GM12878 (cell line): ENCODE data around the gene PDZD2. TPM values are rescaled to one million over a fixed set of nuclear protein-coding genes. Genes with fewer than 3 reads are reported as not detected.

ENCODE experiments used
- ATAC-seq: fragments of 200-7000 bp; cut with Tn5 transposase; 3 replicates; pipeline ENCODE4 v1.9.1; 2020; ENCODE audit warnings: mild to moderate bottlenecking, moderate library complexity
- BruUV-seq: library from RNA; stranded (reverse); fragments of 400-500 nt; replicated peaks from 2 replicates; lab custom pipeline; 2021; lab: Mats Ljungman, UMichigan
- CTCF ChIA-PET: fragments of 300-600 bp; sonication (Branson Sonifier 250); formaldehyde crosslinking; extraction: SDS; loops from one replicate; lab custom pipeline; 2021; ENCODE audit warnings: inconsistent platforms; lab: Yijun Ruan, JAX
- POLR2A ChIA-PET: fragments of 350-600 bp; formaldehyde crosslinking; extraction: SDS; loops from one replicate; lab custom pipeline; 2021; ENCODE audit warnings: inconsistent platforms; lab: Charles Lee
- RAD21 ChIA-PET: fragments of 300-600 bp; sonication (Branson Sonifier 250); formaldehyde crosslinking; loops from one replicate; lab custom pipeline; 2023; ENCODE audit warnings: antibody characterized with exemption; ENCODE audit not compliant: unreplicated experiment; lab: Charles Lee
- SMC1A ChIA-PET: fragments of 300-600 bp; sonication (Branson Sonifier 250); formaldehyde crosslinking; loops from one replicate; lab custom pipeline; 2023; ENCODE audit not compliant: unreplicated experiment, uncharacterized antibody; lab: Charles Lee
- DNase-seq: peaks from one replicate; pipeline ENCODE4 v3.0.0-alpha.2; 2011; ENCODE audit warnings: low read depth, low spot score
- FAIRE-seq: peaks from 3 replicates; lab custom pipeline; 2011; peaks lifted over from hg19 to GRCh38; lab: Jason Lieb, UNC
- H2AFZ ChIP-seq: 2 replicates; pipeline ENCODE4 v1.6.0; 2011; ENCODE audit warnings: low read depth, low read length, control low read depth; ENCODE audit not compliant: control insufficient read depth
- H3K27ac ChIP-seq: 2 replicates; pipeline ENCODE4 v1.5.1; 2011; ENCODE audit warnings: control low read depth; ENCODE audit not compliant: control insufficient read depth, insufficient read depth
- H3K27me3 ChIP-seq, 2 experiments: replicated peaks in 1 of 2; 2 replicates each; pipeline versions ENCODE4 v1.6.0 to v1.6.1; 2011; ENCODE audit warnings: low read length in 1 of 2; ENCODE audit not compliant: control insufficient read depth in 2 of 2, insufficient read depth in 2 of 2
- H3K36me3 ChIP-seq, 2 experiments: 2 replicates each; pipeline ENCODE4 v1.5.1; 2011; ENCODE audit warnings: low read length in 1 of 2; ENCODE audit not compliant: control insufficient read depth in 2 of 2, insufficient read depth in 2 of 2
- H3K4me1 ChIP-seq: 2 replicates; pipeline ENCODE4 v1.6.1; 2011; ENCODE audit warnings: mild to moderate bottlenecking, low read length, moderate library complexity, mixed read lengths; ENCODE audit not compliant: control insufficient read depth, insufficient read depth
- H3K4me2 ChIP-seq: 2 replicates; pipeline ENCODE4 v1.6.0; 2011; ENCODE audit warnings: control low read depth; ENCODE audit not compliant: control insufficient read depth, insufficient read depth
- H3K4me3 ChIP-seq: fragments of 200-600 bp; sonication (generic); 2 replicates; pipeline ENCODE4 v1.5.1; 2016
- H3K79me2 ChIP-seq: 2 replicates; pipeline ENCODE4 v1.6.0; 2011; ENCODE audit warnings: low read length; ENCODE audit not compliant: control insufficient read depth, insufficient read depth
- H3K9ac ChIP-seq: 2 replicates; pipeline ENCODE4 v1.8.0; 2011; ENCODE audit warnings: low read length, control low read depth, mixed read lengths; ENCODE audit not compliant: control insufficient read depth, insufficient read depth
- H3K9me3 ChIP-seq: replicated peaks from 3 replicates; pipeline ENCODE4 v1.5.1; 2011; ENCODE audit warnings: mild to moderate bottlenecking, low read length; ENCODE audit not compliant: control insufficient read depth, insufficient read depth
- H4K20me1 ChIP-seq: 2 replicates; pipeline ENCODE4 v1.6.0; 2011; ENCODE audit not compliant: control insufficient read depth, insufficient read depth
- BRCA1 ChIP-seq: IDR thresholded peaks from 2 replicates; pipeline ENCODE4 v1.6.1; 2011; ENCODE audit warnings: low read depth, low read length, improper control_type of control experiment
- CEBPB ChIP-seq, 2 experiments: fragments of 150-350 bp in 1 of 2; IDR thresholded peaks; 2 replicates each; pipeline ENCODE4 v1.6.1; 2012 to 2014; ENCODE audit warnings: low read depth in 2 of 2, low read length in 2 of 2, borderline replicate concordance in 1 of 2, inconsistent platforms in 1 of 2
- CREM ChIP-seq: IDR thresholded peaks from 2 replicates; pipeline ENCODE4 v1.6.1; 2014; ENCODE audit warnings: antibody characterized with exemption, low read depth
- EED ChIP-seq: sonication (generic); IDR thresholded peaks from 2 replicates; pipeline ENCODE4 v1.6.1; 2016; ENCODE audit warnings: antibody characterized with exemption, low read depth
- FOXM1 ChIP-seq: IDR thresholded peaks from 2 replicates; pipeline ENCODE4 v1.6.1; 2012; ENCODE audit warnings: low read depth, mild to moderate bottlenecking, inconsistent platforms, low read length, moderate library complexity
- GATAD2B ChIP-seq: fragments of 450-650 bp; conservative IDR thresholded peaks from 2 replicates; pipeline ENCODE4 v1.6.1; 2017; ENCODE audit warnings: low read depth, mild to moderate bottlenecking, moderate library complexity
- IKZF2 ChIP-seq, 2 experiments: fragments of 450-650 bp; IDR thresholded peaks; 2 replicates each; pipeline ENCODE4 v1.6.1; 2017; ENCODE audit warnings: mild to moderate bottlenecking in 2 of 2, moderate library complexity in 2 of 2
- IRF4 ChIP-seq: IDR thresholded peaks from 2 replicates; pipeline ENCODE4 v1.6.1; 2011; ENCODE audit warnings: low read depth, low read length
- MYB ChIP-seq: fragments of 150-350 bp; IDR thresholded peaks from 2 replicates; pipeline ENCODE4 v1.6.1; 2014; ENCODE audit warnings: mild to moderate bottlenecking, low read depth, low read length, borderline replicate concordance
- NFYA ChIP-seq: IDR thresholded peaks from 2 replicates; pipeline ENCODE4 v1.6.1; 2011; ENCODE audit warnings: low read depth, mild to moderate bottlenecking, low read length, improper control_type of control experiment, borderline replicate concordance
- NR2F1 ChIP-seq: fragments of 450-650 bp; conservative IDR thresholded peaks from 2 replicates; pipeline ENCODE4 v1.6.1; 2017; ENCODE audit warnings: mild to moderate bottlenecking
- SIN3A ChIP-seq: IDR thresholded peaks from 2 replicates; pipeline ENCODE4 v1.6.1; 2012; ENCODE audit warnings: low read depth, low read length, improper control_type of control experiment
- SMAD5 ChIP-seq: IDR thresholded peaks from 2 replicates; pipeline ENCODE4 v1.6.1; 2016; ENCODE audit warnings: antibody characterized with exemption, low read depth
- SREBF1 ChIP-seq: IDR thresholded peaks from 2 replicates; pipeline ENCODE4 v1.6.1; 2012; ENCODE audit warnings: mild to moderate bottlenecking, low read length
- WGBS: methylation state at CpG from one replicate; pipeline ENCODE4 v1.1.6; 2016; ENCODE audit warnings: low lambda C conversion rate; ENCODE audit not compliant: insufficient replicate concordance, insufficient coverage; ENCODE audit errors: missing lambda C conversion rate; 5-methylcytosine and 5-hydroxymethylcytosine counted together
- in situ Hi-C: fragments of 300-500 bp; cut with MboI; formaldehyde crosslinking; loops from 9 replicates; pipeline ENCODE4 v1.14.3; 2018; ENCODE audit warnings: mixed read lengths
- intact Hi-C: fragments of 100-400 bp; cut with micrococcal nuclease; formaldehyde crosslinking; loops from one replicate; pipeline ENCODE4 v1.14.2; 2022; ENCODE audit not compliant: unreplicated experiment
- polyA plus RNA-seq, 11 experiments: library from polyadenylated mRNA; depleted of rRNA in 4 of 11; unstranded in 6 of 11; stranded (reverse) in 5 of 11; fragments of >200 nt; fragmentation: Nextera tagmentation in 4 of 11; fragmentation: Illumina TruSeq in 1 of 11; extraction: Ambion mirVana in 4 of 11; extraction: Trizol in 1 of 11; gene quantifications; 1 replicate in 1 of 11; 2 replicates in 10 of 11; pipeline versions ENCODE4 v1.2.1 to v1.2.3, GENCODE V29; 2011 to 2016; ENCODE audit warnings: inconsistent platforms in 2 of 11, missing spikeins in 2 of 11, low read depth in 1 of 11
- total RNA-seq, 4 experiments: library from RNA; depleted of rRNA in 3 of 4; stranded (reverse); fragments of >200 nt in 3 of 4; fragmentation: Illumina TruSeq in 1 of 4; extraction: Trizol in 1 of 4; gene quantifications; 2 replicates each; pipeline versions ENCODE4 v1.2.1 to v1.2.3, GENCODE V29; 2013 to 2021
- TF ChIP-seq, protein P1 (sequence below): IDR thresholded peaks from 2 replicates; pipeline ENCODE4 v1.6.1; 2011; ENCODE audit warnings: low read depth, mild to moderate bottlenecking, low read length, moderate library complexity, borderline replicate concordance; ENCODE audit errors: extremely low read depth
- TF ChIP-seq, protein P2 (sequence below): fragments of 450-650 bp; IDR thresholded peaks from 2 replicates; pipeline ENCODE4 v1.6.1; 2018; ENCODE audit warnings: mild to moderate bottlenecking, low read depth, moderate library complexity; ENCODE audit not compliant: partially characterized antibody
- TF ChIP-seq, protein P3 (sequence below): IDR thresholded peaks from 2 replicates; pipeline ENCODE4 v1.6.1; 2012; ENCODE audit warnings: low read depth, low read length, improper control_type of control experiment

Gene PDZD2
- total and polyA plus RNA-seq, 10 of the 15 experiments (the other 5 are each of a cell fraction or from before 2014, with no cell fraction given) = 0.01 to 0.58 (median 0.29) TPM; not detected in 3

DNA sequence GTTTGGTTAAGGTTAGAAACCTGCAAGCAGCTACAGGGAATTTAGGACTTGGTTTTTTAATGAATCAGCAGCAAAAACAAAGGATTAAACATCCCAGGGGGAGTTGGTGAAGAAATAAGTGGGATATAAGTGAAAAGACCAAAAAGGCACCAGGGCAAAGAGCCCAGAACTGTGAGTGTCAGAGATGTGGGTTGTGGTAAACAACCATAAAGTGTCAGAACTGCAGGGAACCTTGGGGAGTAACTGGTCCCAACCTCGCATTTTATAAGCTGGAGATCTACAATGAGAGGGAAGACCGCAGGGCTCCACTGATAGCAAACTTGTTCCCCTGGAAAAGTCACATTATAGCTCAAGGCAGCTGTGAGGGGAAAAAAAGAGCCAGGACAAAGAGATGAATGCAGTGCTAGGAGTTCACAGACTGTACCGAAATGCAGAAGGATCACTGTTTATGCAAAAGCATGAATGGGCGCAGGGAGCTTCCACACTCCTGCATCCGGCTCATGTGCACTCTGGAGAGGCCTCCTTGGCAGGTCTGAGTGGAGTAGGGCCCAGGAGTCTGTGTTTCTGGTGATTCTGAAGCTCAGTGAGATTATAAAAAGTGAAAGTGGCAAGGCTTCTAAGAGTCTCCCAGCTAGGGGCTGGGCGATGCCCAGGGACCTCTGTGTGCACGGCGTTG is 378.9 kb downstream of the PDZD2 start:
- Histone ChIP-seq H3K79me2 (no peaks in the 10 kb centered on the region), H2AFZ (no peak overlapping the region), H3K27ac (no peak overlapping the region), H3K27me3 (no peaks in the 10 kb centered on the region), H3K4me3 (no peak overlapping the region), H3K9me3 (no peaks in the 10 kb centered on the region), H3K9ac (no peak overlapping the region), H3K4me2 (no peak overlapping the region), H3K4me1 (peaks cover 4% of the 10 kb centered on the region), H4K20me1 (no peaks in the 10 kb centered on the region), H3K36me3 (no peaks in the 10 kb centered on the region)
- TF ChIP-seq SIN3A (no peak), MYB (no peak), SMAD5 (no peak), EED (no peak), GATAD2B (no peak), SREBF1 (no peak), NFYA (no peak), CEBPB (IDR thresholded peaks at IDR 0.05; ENCODE audit: borderline replicate concordance in 1 of 2, low read depth in 2 of 2, low read length in 2 of 2) (no peak), BRCA1 (no peak), NR2F1 (no peak), CREM (no peak), FOXM1 (no peak), IKZF2 (IDR thresholded peaks at IDR 0.05) (no peak), IRF4 (no peak)
- TF ChIP-seq, protein P1, sequence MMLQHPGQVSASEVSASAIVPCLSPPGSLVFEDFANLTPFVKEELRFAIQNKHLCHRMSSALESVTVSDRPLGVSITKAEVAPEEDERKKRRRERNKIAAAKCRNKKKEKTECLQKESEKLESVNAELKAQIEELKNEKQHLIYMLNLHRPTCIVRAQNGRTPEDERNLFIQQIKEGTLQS = no peak
- TF ChIP-seq, protein P2, sequence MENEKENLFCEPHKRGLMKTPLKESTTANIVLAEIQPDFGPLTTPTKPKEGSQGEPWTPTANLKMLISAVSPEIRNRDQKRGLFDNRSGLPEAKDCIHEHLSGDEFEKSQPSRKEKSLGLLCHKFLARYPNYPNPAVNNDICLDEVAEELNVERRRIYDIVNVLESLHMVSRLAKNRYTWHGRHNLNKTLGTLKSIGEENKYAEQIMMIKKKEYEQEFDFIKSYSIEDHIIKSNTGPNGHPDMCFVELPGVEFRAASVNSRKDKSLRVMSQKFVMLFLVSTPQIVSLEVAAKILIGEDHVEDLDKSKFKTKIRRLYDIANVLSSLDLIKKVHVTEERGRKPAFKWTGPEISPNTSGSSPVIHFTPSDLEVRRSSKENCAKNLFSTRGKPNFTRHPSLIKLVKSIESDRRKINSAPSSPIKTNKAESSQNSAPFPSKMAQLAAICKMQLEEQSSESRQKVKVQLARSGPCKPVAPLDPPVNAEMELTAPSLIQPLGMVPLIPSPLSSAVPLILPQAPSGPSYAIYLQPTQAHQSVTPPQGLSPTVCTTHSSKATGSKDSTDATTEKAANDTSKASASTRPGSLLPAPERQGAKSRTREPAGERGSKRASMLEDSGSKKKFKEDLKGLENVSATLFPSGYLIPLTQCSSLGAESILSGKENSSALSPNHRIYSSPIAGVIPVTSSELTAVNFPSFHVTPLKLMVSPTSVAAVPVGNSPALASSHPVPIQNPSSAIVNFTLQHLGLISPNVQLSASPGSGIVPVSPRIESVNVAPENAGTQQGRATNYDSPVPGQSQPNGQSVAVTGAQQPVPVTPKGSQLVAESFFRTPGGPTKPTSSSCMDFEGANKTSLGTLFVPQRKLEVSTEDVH = no peak
- TF ChIP-seq, protein P3, sequence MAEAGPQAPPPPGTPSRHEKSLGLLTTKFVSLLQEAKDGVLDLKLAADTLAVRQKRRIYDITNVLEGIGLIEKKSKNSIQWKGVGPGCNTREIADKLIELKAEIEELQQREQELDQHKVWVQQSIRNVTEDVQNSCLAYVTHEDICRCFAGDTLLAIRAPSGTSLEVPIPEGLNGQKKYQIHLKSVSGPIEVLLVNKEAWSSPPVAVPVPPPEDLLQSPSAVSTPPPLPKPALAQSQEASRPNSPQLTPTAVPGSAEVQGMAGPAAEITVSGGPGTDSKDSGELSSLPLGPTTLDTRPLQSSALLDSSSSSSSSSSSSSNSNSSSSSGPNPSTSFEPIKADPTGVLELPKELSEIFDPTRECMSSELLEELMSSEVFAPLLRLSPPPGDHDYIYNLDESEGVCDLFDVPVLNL = no peak
- WGBS = 89% methylated on average over 8 of the region's 8 CpGs
- intact Hi-C loops = no loop called here
- DNase-seq = no peak
- BruUV-seq = no TSS peak
- POLR2A ChIA-PET = no interaction called here
- FAIRE-seq = no peak
- RAD21 ChIA-PET = no interaction called here
- ATAC-seq = no peak
- CTCF ChIA-PET = no interaction called here
- SMC1A ChIA-PET = no interaction called here
- in situ Hi-C loops = no loop called here
